Upper lobe of right lung (tissue), 1 donor: ENCODE results near the gene CXCR5. TPM values are rescaled to one million over a fixed set of nuclear protein-coding genes. Genes with fewer than 3 reads are reported as not detected.

Experiments
- ATAC-seq: fragments of 200-7000 bp; cut with Tn5 transposase; one replicate; pipeline ENCODE4 v1.9.1; 2020; ENCODE audit warnings: mild to moderate bottlenecking, moderate library complexity
- DNase-seq: peaks from one replicate; pipeline ENCODE4 v3.0.0-alpha.2; 2020
- H3K27ac ChIP-seq: fragments of 200-600 bp; one replicate; pipeline ENCODE4 v1.8.0; 2022
- H3K27me3 ChIP-seq: fragments of 200-600 bp; one replicate; pipeline ENCODE4 v1.8.0; 2022; ENCODE audit warnings: mild to moderate bottlenecking
- H3K36me3 ChIP-seq: fragments of 200-600 bp; one replicate; pipeline ENCODE4 v1.8.0; 2022
- H3K4me1 ChIP-seq: fragments of 200-600 bp; one replicate; pipeline ENCODE4 v1.8.0; 2022
- H3K4me3 ChIP-seq: fragments of 200-600 bp; one replicate; pipeline ENCODE4 v1.8.0; 2022; ENCODE audit warnings: mild to moderate bottlenecking
- H3K9me3 ChIP-seq: fragments of 200-600 bp; one replicate; pipeline ENCODE4 v1.8.0; 2022
- CTCF ChIP-seq: fragments of 200-600 bp; IDR thresholded peaks from one replicate; pipeline ENCODE4 v1.8.0; 2022; ENCODE audit warnings: antibody characterized with exemption
- intact Hi-C: fragments of 100-400 bp; cut with DNase I; formaldehyde crosslinking; loops from one replicate; pipeline ENCODE4 v1.11.0; 2022
- total RNA-seq: library from RNA; stranded (reverse); fragmentation: NEBNext Ultra II Directional; extraction: Animal tissue kit (Norgen Biotek cat#: 25700); gene quantifications from one replicate; pipeline ENCODE4 v1.2.1, GENCODE V29; 2021
- donor health status: DM: no; HTN: yes; CAD: no; lungs with severe emphysema.

CXCR5 gene
- total RNA-seq, 1 donor from 2014 or later: not detected

GRCh38 chr11:118851970-118852369, 31.7 kb upstream of the CXCR5 start:
- no peak for ATAC-seq
- intact Hi-C loops: no loop called here

GRCh38 chr11:118853678-118854077, 30.0 kb upstream of the CXCR5 start:
- H3K4me1 ChIP-seq: no peaks in the 10 kb centered on the region
- no peak for ATAC-seq

More at GRCh38 chr11:118851970-118852369, 31.7 kb upstream of the CXCR5 start:
- H3K27me3 ChIP-seq: no peaks in the 10 kb centered on the region
- H3K9me3 ChIP-seq: no peaks in the 10 kb centered on the region
- H3K4me1 ChIP-seq: no peaks in the 10 kb centered on the region
- DNase-seq: no peak
- H3K4me3 ChIP-seq: no peak overlapping the region
- H3K36me3 ChIP-seq: no peaks in the 10 kb centered on the region
- TF ChIP-seq CTCF: no peak
- H3K27ac ChIP-seq: no peak overlapping the region

GRCh38 chr11:118856314-118856713, 27.4 kb upstream of the CXCR5 start:
- H3K36me3 ChIP-seq: no peaks in the 10 kb centered on the region
- H3K27me3 ChIP-seq: no peaks in the 10 kb centered on the region
- DNase-seq (no peak), ATAC-seq (peak; percentile 37)
- intact Hi-C loops: no loop called here
- H3K4me1 ChIP-seq: no peaks in the 10 kb centered on the region
- no peak for TF ChIP-seq CTCF
- H3K27ac ChIP-seq: no peak overlapping the region
- H3K9me3 ChIP-seq: no peaks in the 10 kb centered on the region
- no peak overlapping the region for H3K4me3 ChIP-seq

More at GRCh38 chr11:118853678-118854077, 30.0 kb upstream of the CXCR5 start:
- Histone ChIP-seq H3K4me3 (no peak overlapping the region), H3K36me3 (no peaks in the 10 kb centered on the region), H3K27me3 (no peaks in the 10 kb centered on the region), H3K27ac (no peak overlapping the region), H3K9me3 (no peaks in the 10 kb centered on the region)
- DNase-seq: no peak
- no peak for TF ChIP-seq CTCF
- intact Hi-C loops: no loop called here

- H3K4me1 ChIP-seq: no peaks in the 10 kb centered on the region
- no peaks in the 10 kb centered on the region for H3K9me3 ChIP-seq
- ATAC-seq (no peak), DNase-seq (no peak)
- no peaks in the 10 kb centered on the region for H3K36me3 ChIP-seq
- no peak for TF ChIP-seq CTCF
- H3K27me3 ChIP-seq: no peaks in the 10 kb centered on the region
- no peak overlapping the region for H3K27ac ChIP-seq
- H3K4me3 ChIP-seq: no peak overlapping the region
- intact Hi-C loops: no loop called here
Measured at GRCh38 chr11:118857385-118857784, 26.3 kb upstream of the CXCR5 start.

- TF ChIP-seq CTCF: no peak
- no peaks in the 10 kb centered on the region for H3K4me1 ChIP-seq
- H3K9me3 ChIP-seq: no peaks in the 10 kb centered on the region
- intact Hi-C loops: no loop called here
- no peaks in the 10 kb centered on the region for H3K27me3 ChIP-seq
- H3K4me3 ChIP-seq: no peak overlapping the region
- no peaks in the 10 kb centered on the region for H3K36me3 ChIP-seq
- DNase-seq: no peak
- H3K27ac ChIP-seq: no peak overlapping the region
- no peak for ATAC-seq
Measured at GRCh38 chr11:118859973-118860372, 23.7 kb upstream of the CXCR5 start.

GRCh38 chr11:118868659-118869058, 15.0 kb upstream of the CXCR5 start:
- ATAC-seq (no peak), DNase-seq (no peak)
- no peaks in the 10 kb centered on the region for H3K9me3 ChIP-seq
- no peak overlapping the region for H3K4me3 ChIP-seq
- H3K36me3 ChIP-seq: no peaks in the 10 kb centered on the region
- no peaks in the 10 kb centered on the region for H3K27me3 ChIP-seq
- intact Hi-C loops: no loop called here
- H3K4me1 ChIP-seq: peaks cover 16% of the 10 kb centered on the region
- no peak overlapping the region for H3K27ac ChIP-seq
- TF ChIP-seq CTCF: no peak
